Measurements from ENCODE around the gene KANSL1L. TPM values are rescaled to one million over a fixed set of nuclear protein-coding genes. Genes with fewer than 3 reads are reported as not detected.

Gene KANSL1L
- total RNA-seq, 2 experiments from 2014 or later: 4.8 to 5.4 TPM

DNA sequence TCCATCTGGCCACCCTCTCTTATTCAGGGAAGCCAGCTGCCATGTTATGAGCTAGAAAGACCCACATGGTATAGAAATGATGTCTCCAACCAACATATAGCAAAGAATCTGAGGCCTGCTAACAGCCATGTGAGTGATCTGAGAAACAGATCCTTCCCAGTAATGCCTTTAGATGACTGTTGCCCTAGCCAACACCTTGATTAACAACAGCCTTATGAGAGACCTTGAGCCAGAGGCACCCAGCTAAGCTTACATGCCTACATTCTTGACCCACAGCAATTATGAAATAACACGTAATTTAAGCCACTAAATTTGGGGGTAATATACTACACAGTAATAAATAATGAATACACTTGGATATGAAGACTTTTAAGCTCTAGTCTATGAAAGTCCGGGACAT is 13.0 kb downstream of the KANSL1L start:
- H3K4me1 Mint-ChIP-seq (ENCODE audit: low read depth): peaks cover 11% of the 10 kb centered on the region
- POLR2A ChIA-PET: no interaction called here
- H3K4me3 Mint-ChIP-seq: no peak overlapping the region
- no peak overlapping the region for H3K27ac Mint-ChIP-seq
- H3K9me3 Mint-ChIP-seq: no peaks in the 10 kb centered on the region
- intact Hi-C loops (cut with micrococcal nuclease): no loop called here
- CTCF ChIA-PET: interaction anchor here (1.3 kb wide), 1 partner anchor 37 kb away, joined by 4 read pairs; no protein-coding TSS in a partner anchor
- no peaks in the 10 kb centered on the region for H3K27me3 Mint-ChIP-seq
- DNase-seq (no peak), ATAC-seq (no peak)
- H3K36me3 Mint-ChIP-seq (ENCODE audit: low read depth): peaks cover 14% of the 10 kb centered on the region
- TF ChIP-seq, protein P1, sequence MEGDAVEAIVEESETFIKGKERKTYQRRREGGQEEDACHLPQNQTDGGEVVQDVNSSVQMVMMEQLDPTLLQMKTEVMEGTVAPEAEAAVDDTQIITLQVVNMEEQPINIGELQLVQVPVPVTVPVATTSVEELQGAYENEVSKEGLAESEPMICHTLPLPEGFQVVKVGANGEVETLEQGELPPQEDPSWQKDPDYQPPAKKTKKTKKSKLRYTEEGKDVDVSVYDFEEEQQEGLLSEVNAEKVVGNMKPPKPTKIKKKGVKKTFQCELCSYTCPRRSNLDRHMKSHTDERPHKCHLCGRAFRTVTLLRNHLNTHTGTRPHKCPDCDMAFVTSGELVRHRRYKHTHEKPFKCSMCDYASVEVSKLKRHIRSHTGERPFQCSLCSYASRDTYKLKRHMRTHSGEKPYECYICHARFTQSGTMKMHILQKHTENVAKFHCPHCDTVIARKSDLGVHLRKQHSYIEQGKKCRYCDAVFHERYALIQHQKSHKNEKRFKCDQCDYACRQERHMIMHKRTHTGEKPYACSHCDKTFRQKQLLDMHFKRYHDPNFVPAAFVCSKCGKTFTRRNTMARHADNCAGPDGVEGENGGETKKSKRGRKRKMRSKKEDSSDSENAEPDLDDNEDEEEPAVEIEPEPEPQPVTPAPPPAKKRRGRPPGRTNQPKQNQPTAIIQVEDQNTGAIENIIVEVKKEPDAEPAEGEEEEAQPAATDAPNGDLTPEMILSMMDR (IDR thresholded peaks at IDR 0.05): no peak

DNA sequence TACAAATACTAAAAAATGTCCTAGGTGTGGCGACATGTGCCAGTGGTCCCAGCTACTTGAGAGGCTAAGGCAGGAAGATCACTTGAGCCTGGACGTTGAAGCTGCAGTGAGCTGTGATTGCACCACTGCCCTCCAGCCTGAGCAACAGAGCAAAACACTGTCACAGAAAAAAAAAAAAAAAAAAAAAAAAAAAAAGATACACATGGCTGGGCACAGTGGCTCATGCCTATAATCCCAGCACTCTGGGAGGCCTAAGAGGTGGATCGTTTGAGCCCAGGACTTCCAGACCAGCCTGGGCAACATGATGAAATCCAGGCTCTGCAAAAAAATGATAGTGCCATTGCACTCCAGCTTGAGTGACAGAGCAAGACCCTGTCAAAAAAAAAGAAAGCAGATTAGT is 13.7 kb downstream of the KANSL1L start:
- Mint-ChIP-seq H3K4me1 (ENCODE audit: low read depth) (peaks cover 4% of the 10 kb centered on the region), H3K4me3 (no peak overlapping the region), H3K27ac (no peak overlapping the region), H3K36me3 (ENCODE audit: low read depth) (peaks cover 14% of the 10 kb centered on the region), H3K9me3 (no peaks in the 10 kb centered on the region), H3K27me3 (no peaks in the 10 kb centered on the region)
- ChIA-PET POLR2A (no interaction called here), CTCF (no interaction called here)
- DNase-seq: no peak
- intact Hi-C loops (cut with micrococcal nuclease): no loop called here
- TF ChIP-seq, protein P1 (IDR thresholded peaks at IDR 0.05): no peak
- ATAC-seq: no peak

DNA sequence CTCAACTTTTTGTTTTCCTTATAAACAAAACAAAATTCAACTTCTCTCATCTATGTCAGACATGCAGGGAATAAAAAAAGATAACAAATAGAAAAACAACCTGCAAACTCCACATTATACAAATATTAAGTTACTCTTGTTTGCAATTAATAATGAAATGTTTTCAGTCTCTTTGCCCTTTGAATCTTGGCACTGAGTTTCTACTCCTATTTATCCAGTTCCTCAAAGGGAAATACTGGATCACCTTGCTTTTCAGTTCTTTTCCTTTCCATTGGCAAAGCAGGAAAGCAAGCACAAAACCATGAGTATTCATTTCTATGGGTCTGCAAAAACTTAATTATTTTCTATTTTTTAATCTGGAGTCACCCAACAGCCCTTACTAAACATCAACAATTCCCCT is 23.6 kb downstream of the KANSL1L start:
- CTCF ChIA-PET: interaction anchor here (1.5 kb wide), 1 partner anchor 51 kb away, joined by 5 read pairs; no protein-coding TSS in a partner anchor

DNA sequence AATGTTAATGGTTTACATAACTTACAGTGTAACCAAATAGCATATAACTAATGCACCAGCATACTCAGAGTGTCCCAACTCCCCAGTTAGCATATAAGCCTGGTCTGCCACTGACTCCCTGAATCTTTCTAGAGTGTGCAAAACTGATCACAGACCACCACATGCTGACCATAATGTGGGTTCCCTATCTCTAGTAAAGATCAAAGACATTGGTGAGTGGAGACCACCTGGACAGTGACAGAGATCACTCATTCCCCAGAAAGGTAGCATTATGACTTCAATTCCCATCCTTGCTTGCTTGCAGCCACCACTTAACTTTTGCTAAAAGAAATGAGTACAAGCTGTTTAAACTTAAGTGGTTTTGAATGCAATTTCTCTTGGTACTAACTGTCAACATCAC is 39.0 kb downstream of the KANSL1L start:
- no peak for ATAC-seq
- no peak overlapping the region for H3K27ac Mint-ChIP-seq
- H3K36me3 Mint-ChIP-seq (ENCODE audit: low read depth): peaks cover 4% of the 10 kb centered on the region
- ChIA-PET CTCF (no interaction called here), POLR2A (no interaction called here)
- no peak overlapping the region for H3K4me3 Mint-ChIP-seq
- TF ChIP-seq, protein P1 (IDR thresholded peaks at IDR 0.05): no peak
- DNase-seq: no peak
- H3K9me3 Mint-ChIP-seq: peaks cover 2% of the 10 kb centered on the region
- H3K4me1 Mint-ChIP-seq (ENCODE audit: low read depth): no peaks in the 10 kb centered on the region
- intact Hi-C loops (cut with micrococcal nuclease): no loop called here
- H3K27me3 Mint-ChIP-seq: no peaks in the 10 kb centered on the region

More for the DNA sequence above, 23.6 kb downstream of the KANSL1L start:
- TF ChIP-seq, protein P1 (IDR thresholded peaks at IDR 0.05): no peak
- Mint-ChIP-seq H3K9me3 (peaks cover 6% of the 10 kb centered on the region), H3K27me3 (no peaks in the 10 kb centered on the region), H3K27ac (no peak overlapping the region), H3K4me3 (no peak overlapping the region), H3K4me1 (ENCODE audit: low read depth) (peaks cover 3% of the 10 kb centered on the region), H3K36me3 (ENCODE audit: low read depth) (peaks cover 29% of the 10 kb centered on the region)
- POLR2A ChIA-PET: no interaction called here
- intact Hi-C loops (cut with micrococcal nuclease): no loop called here
- no peak for DNase-seq
- ATAC-seq: no peak

DNA sequence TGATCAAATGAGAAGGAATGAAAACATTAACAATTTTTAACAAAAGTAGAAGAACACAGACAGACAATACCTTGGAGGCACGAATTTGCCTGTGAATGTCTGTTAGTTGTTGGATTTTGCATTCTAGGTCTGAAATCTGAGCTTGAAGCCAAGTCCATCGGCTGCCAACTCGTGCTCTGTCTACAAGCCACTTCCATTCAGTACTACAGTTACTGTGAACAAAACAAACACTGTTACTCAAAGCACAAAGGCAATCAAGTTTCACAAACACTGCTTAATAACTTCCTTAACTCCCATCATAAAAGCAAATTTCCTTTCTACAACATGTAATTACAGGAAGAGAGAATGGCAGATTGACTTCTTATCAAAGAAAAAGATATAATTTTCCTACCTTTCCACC is 42.2 kb downstream of the KANSL1L start:
- H3K27me3 Mint-ChIP-seq: no peaks in the 10 kb centered on the region
- peaks cover 21% of the 10 kb centered on the region for H3K36me3 Mint-ChIP-seq (ENCODE audit: low read depth)
- no peaks in the 10 kb centered on the region for H3K4me1 Mint-ChIP-seq (ENCODE audit: low read depth)
- DNase-seq: no peak
- CTCF ChIA-PET: no interaction called here
- H3K27ac Mint-ChIP-seq: no peak overlapping the region
- no peak for ATAC-seq
- intact Hi-C loops (cut with micrococcal nuclease): no loop called here
- no peak overlapping the region for H3K4me3 Mint-ChIP-seq
- POLR2A ChIA-PET: no interaction called here
- TF ChIP-seq, protein P1 (IDR thresholded peaks at IDR 0.05): no peak
- peaks cover 13% of the 10 kb centered on the region for H3K9me3 Mint-ChIP-seq
